Fibroblast of upper back skin (primary cell): ENCODE data around the gene ETV1.
"Not testable (repeated sequence)": the region's sequence is repeated elsewhere in the genome, so short reads cannot be mapped to it uniquely, and the experiment has no call there.

Experiments
- DNase-seq: peaks from one replicate; pipeline ENCODE4 v3.0.0-alpha.2; 2013

The ETV1 gene

DNA sequence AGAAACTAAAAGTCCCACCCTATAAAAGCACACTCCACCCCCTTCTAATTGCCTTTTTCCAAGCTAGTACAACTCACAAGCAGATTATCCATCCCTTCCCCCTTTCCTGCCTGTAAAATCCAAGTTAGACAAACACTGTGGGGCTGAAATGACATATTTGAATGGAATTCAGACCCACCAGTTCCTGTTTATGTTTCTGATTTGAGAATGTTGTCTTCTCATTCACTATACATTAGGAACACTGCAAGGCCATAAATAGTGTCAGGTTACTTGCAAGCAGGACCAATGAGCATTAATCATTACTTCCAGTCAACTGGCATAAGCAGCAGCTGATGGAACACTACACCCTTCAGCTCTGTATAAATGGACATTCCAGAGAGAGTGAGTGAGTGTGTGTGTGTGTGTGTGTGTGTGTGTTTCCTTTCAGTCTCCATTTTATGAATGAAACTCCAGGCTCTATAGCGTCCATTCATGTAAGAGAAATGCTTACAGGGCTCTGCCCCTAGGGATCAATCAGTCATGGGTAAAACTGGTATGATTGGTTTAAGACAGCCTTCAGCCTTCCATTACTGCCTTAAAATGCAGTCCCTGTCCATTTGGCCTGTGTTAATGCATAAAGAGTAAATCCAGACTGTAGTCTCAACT is 69.3 kb downstream of the ETV1 start:
- DNase-seq: peak; percentile 100

DNA sequence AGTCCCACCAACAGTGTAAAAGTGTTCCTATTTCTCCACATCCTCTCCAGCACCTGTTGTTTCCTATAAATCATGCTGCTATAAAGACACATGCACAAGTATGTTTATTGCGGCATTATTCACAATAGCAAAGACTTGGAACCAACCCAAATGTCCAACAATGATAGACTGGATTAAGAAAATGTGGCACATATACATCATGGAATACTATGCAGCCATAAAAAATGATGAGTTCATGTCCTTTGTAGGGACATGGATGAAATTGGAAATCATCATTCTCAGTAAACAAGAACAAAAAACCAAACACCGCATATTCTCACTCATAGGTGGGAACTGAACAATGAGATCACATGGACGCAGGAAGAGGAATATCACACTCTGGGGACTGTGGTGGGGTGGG is 71.1 kb downstream of the ETV1 start:
- DNase-seq: not testable (repeated sequence)

DNA sequence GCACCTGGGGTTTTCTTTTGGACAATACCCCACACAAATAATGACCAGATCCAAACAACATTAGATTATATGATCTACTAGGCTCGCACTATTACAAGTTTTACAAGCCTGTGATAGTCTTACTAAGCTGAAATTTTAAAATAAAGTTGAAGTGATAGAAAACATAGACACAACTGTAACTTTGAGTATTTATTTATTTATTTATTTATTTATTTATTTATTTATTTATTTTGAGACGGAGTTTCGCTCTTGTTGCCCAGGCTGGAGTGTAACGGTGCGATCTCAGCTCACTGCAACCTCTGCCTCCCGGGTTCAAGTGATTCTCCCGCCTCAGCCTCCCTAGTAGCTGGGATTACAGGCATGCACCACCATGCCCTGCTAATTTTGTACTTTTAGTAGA is 72.4 kb downstream of the ETV1 start:
- DNase-seq: not testable (repeated sequence)

DNA sequence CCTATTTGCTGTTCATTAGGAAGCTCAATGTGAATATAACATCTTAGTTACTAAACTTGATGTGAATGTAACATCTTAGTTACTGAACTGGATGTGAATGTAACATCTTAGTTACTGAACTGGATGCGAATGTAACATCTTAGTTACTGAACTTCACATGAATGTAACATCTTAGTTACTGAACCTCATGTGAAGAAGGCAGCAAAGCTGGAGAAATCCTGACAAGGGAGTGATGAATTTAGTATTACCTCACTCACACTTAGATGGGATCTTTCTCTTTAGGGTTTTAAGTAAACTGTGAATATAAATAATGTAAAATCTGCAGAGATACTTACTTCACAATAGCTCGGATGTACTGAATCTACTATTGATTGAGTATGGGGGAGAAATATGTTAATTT is 73.6 kb downstream of the ETV1 start:
- no peak for DNase-seq

DNA sequence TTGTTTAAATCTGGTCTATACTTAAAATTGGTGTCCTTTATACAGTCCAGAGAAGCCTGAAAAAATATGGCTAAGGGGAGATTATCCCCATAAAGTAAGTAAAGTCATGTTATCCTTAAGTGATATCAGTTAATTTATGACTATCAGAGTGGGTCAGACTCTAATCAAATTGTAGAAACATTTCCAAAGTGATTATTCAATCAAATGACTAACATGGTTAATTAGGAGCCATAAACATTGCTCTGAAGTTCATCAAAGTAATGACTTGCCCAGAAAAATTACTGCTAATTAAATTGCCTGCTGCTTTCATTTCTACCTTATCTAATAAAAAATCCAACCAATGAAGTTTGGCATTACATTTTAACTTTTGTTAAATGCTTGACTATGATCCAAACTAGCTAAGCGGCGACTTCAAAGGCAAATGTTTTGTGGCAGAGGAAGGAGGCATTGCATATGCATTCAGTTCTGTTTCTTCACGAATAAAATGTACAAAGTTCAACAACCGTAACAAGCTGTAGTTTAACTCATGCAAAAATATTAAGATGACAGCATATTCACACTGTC is 76.7 kb downstream of the ETV1 start:
- DNase-seq: no peak

DNA sequence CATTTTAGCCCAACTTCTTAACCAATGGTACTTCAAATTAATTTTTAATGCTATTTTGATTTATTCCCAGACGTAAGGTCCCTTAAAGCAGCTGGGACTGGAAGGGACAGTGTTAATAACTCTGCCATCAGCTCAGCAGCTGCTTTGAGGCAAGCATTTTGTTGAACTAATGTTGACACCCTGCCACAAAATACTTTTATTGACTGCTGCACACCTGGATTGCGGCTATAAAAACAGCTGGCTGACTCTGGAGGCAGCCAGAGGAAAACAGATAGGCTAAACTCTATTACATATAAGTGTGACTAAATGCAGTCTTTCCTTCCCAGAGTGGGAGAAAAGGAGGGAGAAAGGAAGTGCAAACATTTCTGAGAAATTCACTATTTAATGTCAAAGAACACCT is 77.6 kb downstream of the ETV1 start:
- DNase-seq: no peak

DNA sequence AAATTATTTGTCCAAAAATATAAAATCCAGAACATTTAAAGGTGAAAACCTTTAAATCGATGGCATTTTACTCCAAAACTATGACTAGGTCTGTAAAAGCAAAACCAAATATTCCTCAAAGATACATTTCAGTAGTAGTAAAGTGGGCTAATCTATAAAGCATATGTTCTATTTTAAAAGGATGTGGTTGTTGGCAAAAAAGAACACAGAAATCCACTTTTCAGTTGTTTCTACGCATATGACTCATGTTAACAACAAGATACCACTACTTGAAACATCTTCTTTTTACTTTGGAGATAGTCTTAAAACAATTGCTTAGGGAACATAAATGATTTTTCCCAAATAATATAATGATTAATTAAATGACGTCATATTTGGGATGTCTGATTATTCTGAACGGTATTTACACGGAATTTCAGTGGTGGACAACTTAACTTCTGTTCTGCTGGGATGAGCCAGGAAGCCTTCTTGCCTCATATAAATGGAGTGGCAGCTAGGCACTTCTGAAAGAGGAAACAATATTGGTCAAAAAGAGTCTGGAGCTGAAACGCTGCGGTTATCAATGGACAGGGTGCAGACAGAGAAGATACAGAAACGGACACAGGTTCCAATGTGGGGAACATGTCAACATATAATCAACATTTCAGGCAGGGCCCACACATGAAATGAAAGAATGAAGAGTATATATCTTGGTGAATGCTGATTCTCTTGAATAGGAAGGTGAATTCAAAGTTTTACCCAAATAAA is 78.5 kb downstream of the ETV1 start:
- DNase-seq: no peak

DNA sequence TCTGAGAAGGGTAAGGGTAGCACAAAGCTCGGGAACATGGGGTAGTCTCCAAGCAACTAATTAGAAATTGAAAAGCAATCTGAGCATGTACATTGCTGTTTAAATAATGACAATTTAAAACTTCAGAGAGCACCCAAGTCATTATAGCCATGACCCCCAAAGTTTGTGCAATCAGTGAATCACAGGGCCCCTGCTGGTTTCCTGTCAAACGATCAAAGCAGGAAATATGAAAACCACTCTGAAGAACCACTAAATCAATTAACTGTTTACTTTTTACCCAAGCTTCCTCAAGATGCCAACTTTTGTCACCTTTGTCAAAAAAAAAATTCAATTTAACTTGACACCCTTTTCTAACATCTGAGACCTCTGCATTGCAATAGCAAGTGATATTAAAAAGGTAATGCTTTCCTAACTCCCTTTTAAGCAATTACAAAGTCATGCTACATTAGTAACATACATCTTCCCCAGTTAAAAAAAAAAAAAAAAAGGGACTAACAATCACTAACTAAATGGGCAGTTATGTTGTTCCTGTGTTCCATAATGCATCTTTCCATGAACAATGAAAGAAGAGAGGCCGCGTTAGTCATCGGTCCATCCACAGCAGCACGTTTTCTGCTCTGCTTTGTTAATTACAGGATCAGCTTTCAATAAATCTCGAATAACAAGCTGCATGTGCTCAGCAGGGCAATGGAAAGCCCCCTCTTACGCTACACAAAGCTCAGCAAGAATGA is 80.6 kb downstream of the ETV1 start:
- peak; percentile 30 for DNase-seq

DNA sequence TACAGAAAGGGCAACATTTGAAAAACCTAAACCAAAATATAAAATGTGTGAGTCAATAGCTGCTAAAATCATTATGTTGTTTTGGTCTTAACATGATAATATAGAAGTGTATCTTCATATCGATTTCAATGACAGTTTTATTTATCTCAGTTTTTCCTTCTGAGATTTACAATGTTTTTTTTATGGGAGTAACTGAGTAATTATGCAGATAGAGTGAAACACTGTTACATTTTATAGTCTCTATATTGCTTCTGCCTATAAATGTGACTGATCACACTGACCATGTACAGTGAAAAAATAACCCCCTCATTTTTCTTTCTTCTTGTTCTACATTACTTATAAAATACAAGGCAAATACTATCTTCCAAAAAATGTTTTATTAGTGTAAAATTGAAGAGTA is 81.6 kb downstream of the ETV1 start:
- DNase-seq: no peak

DNA sequence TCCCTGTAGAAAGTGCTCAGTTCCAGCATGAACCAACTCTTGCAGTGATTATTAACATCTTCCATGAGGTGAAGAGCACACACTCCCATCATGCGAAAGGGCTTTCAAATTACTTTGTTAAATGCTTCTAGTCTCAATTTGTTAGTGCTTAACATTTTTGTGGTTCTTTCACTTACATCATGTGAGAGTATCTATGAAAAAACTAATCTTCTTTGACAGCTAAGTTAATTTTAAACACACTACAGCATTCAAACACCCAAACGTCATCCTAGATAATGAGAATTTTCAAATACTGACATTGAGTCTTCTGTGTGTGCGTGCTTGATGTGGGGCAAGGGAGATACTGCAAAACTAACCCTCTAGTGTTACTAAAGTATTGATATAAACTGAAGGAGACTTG is 84.8 kb downstream of the ETV1 start:
- peak; percentile 86 for DNase-seq

DNA sequence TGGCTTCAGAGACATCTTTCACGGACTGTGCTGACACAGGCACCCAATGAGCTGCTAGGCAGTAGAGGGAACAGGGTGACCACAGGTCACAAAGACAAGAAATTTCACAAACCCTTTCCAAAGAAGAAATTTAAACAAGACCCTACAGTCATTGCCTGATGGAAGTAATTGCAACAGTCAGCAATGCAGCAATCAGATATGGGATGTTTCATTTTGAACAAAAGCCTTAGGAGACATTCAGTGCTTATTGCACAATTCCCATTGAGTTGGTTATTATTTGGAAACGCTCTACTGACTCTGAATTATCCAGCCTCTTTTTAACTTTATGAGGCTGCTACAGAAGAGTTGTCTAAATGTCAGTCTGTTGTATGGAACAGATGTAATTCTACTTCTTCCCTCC is 85.5 kb downstream of the ETV1 start:
- peak; percentile 42 for DNase-seq

DNA sequence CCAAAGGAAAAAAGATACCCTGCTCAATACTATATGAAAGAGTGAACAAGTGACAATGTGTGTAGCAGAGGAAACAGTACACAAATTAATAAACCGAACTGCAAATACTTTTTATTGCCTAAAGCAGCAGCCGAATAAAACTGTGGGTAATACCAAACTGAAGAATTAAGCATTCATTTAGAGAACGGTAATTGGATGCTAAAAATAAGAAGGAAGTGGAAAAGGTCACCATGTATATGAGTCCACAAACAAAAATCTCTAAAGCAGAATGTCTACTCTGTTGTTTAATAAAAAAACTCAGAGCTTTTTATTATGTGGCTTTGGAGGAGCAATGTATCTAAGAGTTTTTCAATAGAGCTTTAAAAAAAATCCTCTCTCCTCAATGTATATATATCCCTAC is 87.9 kb downstream of the ETV1 start:
- DNase-seq: no peak

DNA sequence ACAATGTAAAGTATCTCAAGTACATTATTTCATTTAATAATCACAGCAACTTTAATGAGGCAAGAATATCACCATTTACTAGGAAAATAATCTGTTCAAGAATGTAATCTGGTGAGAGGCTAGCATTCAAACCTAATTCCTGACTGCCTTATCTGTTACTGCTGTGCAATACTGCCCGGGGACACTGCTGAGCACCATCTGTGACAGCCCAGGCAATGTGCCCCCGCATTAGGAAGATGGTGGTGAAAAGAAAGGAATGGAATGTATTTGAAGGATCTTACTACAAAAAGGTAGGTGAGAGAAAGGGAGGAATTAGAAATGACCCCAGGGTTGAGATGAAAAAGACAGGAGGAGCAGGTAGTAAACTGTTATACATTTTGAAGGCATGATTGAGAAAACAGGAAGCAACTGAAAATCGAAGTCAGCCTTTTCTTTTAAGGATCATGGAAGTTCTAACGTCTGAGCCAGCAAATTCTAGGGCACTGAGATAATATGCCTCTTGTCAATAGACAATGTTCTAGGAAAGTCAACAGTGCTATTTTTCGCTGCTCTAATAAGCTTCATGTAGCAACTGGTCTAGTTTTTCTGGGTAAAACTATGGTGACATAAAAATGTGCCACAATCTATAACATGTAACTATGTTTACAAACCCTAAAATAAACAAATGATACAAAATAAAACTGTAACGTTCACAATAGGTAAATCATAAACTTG is 90.4 kb downstream of the ETV1 start:
- no peak for DNase-seq

DNA sequence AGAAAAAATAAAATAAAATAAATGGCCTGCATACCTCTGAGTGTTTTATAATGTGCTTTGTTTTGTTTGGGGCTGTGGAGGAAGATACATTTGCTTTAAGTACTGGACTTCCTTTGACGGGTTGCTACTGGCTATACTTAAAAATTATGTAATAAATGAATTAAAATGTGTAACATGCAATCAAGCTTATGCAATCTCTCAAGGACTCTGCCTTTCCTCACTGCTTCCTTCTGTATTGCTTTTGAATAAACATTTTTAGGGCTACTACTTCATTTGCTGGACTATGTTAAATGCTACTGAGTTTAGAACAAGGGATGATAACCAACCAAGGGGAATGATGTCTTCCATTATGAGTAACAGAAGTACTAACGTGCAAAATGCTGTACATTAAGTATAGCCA is 91.6 kb downstream of the ETV1 start:
- no peak for DNase-seq

DNA sequence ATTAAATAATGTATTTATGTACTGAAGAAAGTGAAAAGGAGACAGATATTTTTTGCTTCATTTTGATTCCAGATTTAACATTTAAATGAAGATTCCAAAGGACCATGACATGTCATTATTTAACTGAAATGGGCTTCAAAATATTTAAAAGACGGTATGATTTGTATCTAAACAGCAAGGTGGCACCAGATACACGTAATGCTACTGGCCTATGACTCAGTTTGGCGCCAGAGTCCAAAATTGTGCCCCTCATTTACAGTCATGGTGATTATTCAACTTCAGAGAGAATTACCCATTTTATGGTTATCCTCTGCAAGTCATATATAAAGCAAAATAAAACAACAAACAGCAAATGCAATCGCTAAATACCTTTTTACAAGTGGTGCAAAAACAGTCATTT is 94.5 kb downstream of the ETV1 start:
- no peak for DNase-seq

DNA sequence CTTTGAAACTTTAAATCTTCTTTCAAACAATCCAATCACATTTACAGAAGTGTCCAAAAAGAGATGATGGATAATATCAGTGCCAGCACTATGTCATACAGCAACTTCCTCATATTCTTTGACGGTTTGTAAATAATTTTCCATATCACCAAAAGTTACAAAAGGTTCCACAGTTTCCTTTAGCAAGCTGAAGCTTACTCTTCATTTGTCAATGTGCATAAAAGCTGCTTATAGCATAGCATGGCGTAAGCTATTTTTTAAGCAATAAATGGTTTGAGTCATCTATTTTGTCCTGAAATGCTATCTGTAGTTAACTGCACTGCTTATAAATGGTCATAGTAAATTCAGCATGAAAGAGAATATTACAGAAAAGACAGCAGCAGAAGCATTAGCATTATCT is 95.1 kb downstream of the ETV1 start:
- no peak for DNase-seq

DNA sequence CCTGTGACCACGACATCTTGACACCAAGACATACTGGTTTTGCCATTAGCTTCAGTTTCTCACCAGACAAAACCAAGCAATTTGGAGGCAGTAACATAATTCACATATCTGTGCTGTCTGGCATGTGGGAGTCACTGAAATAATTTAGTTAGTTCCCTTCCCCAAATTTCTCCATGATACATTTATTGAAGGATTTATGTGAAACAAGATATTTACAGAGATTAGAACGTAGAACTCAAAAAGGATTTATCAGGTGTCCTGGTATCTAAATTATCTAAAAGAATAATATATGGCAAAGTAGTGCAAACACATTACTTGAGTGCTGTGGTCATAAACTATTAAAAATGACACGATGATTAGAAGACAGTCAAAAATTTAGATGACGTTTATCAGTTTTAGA is 98.7 kb downstream of the ETV1 start:
- no peak for DNase-seq

DNA sequence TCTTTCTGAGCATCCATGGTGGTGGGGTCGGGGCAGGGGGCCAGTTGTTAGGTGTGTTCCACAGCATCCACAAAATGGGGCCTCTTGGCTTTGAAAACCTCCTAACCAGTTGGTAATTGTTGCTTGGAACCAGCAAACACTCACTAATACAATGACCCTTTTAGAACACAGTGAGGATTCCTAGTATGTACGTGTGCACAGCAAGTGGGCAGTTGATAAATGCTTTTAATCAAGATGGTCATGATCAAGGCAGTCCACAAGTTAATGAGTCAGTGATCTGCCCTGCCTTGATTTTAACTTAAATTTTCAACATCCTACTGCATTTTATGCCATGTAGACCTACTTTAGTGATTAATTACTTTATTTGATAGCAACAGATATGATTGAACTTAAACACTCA is 103.1 kb downstream of the ETV1 start:
- DNase-seq: no peak

DNA sequence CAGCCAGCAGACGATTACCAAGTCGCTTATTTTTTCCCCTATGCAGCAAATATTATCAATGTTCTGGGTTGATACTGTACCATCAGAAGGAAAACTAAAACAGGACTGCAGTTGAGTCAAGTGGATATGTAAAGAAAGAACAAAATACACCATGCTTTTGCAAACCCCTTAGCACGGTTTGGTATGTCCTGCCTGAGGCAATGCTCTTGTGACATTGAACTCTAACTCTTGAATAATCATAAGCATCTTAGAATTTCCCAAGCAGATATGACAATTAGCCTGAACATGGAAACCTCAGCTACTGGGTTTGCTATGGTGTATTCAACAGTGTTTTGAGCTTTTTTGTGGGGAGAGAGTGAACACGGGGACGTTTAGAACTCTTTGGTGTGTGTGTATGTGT is 107.4 kb downstream of the ETV1 start:
- DNase-seq: no peak

DNA sequence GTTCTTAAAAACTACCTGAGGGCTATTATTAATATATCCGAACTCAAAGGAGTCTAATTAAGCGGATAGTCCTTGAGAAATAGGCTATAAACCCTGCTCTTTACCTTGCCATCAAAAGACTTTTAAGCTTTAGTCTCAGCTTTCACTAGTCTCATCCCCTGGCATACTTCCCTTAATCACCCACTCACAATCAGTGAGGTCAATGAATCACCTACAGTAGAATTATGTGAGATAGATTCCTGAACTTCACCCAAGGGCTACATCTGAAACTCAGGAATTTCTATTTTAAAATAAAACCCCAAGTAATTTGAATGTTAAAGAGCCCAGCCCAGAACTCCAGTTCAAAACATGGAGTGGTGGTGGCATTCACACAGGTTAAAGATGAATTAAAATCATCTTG is 108.7 kb downstream of the ETV1 start:
- peak; percentile 92 for DNase-seq

DNA sequence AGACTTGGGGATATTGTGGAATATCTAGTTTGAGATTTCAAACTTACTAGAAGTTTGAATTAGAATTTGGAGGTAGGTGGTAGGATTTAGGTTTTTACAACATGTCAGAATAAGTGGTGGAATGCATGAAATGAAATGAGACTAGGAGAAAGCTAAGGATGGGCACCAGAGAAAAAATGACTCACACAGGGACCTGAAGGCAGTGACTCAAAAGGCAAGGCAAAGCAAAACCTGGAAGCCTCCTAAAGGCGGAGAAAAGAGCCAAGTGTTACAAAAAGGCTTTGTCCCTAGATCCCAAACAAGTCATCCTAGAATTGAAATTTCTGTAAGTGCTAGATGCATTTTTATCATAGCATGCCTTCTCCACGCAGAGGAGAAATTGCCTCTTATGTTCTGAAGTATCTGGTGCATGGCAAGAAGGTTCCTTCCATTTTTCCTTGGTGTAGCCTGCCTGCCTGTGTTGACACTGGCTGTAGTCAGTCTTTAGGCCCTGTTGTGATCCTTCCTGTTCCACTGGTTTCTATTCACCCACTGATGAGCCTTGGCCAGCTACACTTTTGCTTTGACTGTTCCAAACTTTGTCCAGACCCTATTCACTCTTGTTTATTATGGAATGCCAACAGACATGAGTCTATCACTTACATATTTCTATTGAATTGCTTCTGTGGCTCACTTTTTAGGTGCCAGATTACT is 109.3 kb downstream of the ETV1 start:
- peak; percentile 62 for DNase-seq

DNA sequence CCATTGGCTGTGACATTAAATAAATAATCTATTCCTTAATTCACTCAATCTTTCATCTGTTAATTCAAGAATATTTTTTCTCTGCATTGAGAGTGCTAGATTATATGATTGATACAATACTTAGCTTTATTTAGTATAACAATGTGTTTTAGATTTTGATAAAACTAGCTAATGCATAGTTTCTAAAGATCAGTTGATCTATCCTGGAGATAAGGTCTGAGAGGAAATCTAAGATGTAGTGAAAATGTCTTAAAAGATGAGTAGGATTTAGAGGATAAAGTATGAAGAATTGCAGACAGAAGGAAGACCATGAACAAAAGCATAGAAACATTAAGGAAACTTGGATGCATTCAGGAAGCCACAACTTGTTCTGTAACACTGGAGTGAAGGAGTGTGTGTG is 110.3 kb downstream of the ETV1 start:
- DNase-seq: no peak

DNA sequence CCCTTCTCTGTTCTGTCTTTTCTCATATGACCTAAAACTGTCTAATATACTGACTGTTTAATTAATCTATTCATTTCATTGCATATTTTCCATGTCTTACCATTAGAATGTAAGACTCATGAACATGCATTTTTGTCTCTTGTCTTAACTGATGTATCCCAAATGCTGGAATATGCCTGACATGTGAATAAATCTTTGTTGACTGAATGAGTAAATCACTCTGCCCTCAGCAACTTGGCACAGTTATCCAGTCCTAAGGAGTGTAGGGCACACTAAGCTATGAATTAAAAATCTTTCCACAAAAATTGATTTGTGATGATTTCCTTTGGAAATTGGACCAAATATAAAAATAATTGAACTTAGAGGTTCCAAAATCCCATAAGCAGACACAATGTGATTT is 111.3 kb downstream of the ETV1 start:
- no peak for DNase-seq
